ENCODE data around the gene MAPRE2.

DNA sequence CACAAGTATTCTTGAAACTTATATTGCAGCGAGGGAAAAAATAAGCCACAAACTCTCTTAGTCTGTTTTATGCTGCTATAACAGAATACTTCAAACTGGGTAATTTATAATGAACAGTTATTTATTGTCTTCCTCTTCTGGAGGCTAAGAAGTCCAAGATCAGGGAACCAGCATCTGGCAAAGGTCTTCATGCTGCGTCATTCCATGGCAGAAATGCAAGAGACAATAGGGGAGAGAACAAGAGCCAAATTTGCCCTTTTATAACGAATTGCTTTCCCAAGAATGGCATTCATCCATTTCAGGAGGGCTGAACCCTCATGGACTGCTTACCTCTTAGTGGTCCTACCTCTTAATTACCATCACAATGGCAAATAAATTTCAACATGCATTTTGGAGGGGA lies 46.5 kb downstream of the MAPRE2 start:
- no peak for TF ChIP-seq CTCF (conservative IDR thresholded peaks at IDR 0.05 in 1 of 2, IDR thresholded peaks at IDR 0.05 in 1 of 2; ENCODE audit: low read depth in 1 of 2, low read length in 2 of 2)
- TF ChIP-seq EZH2 (IDR thresholded peaks at IDR 0.05; ENCODE audit: low read length, missing control alignments): no peak
